Left ventricle myocardium inferior (tissue), 1 donor: Measurements from ENCODE around the gene SPAG4. TPM values are rescaled to one million over a fixed set of nuclear protein-coding genes. Genes with fewer than 3 reads are reported as not detected.

Experiments used
- DNase-seq: peaks from one replicate; pipeline ENCODE4 v3.0.0-alpha.2; 2020
- H3K27ac ChIP-seq: fragments of 200-600 bp; replicated peaks from 2 replicates; pipeline ENCODE4 v1.8.0; 2021
- H3K27me3 ChIP-seq: fragments of 200-600 bp; 2 replicates; pipeline ENCODE4 v1.8.0; 2021; ENCODE audit warnings: low read depth
- H3K36me3 ChIP-seq: fragments of 200-600 bp; 2 replicates; pipeline ENCODE4 v1.8.0; 2021
- H3K4me1 ChIP-seq: fragments of 200-600 bp; 2 replicates; pipeline ENCODE4 v1.8.0; 2021
- H3K4me3 ChIP-seq: fragments of 200-600 bp; 2 replicates; pipeline ENCODE4 v1.8.0; 2021; ENCODE audit warnings: mild to moderate bottlenecking, moderate library complexity
- H3K9me3 ChIP-seq: fragments of 200-600 bp; replicated peaks from 2 replicates; pipeline ENCODE4 v1.8.0; 2021
- intact Hi-C: fragments of 100-400 bp; cut with micrococcal nuclease; formaldehyde crosslinking; loops from one replicate; pipeline ENCODE4 v1.11.0; 2022
- total RNA-seq: library from RNA; stranded (reverse); fragmentation: NEBNext Ultra II Directional; extraction: Animal tissue kit (Norgen Biotek cat#: 25700); gene quantifications from one replicate; pipeline ENCODE4 v1.2.1, GENCODE V29; 2021
- TF ChIP-seq, protein P1 (sequence below): fragments of 200-600 bp; IDR thresholded peaks from 2 replicates; pipeline ENCODE4 v1.8.0; 2021; ENCODE audit warnings: antibody characterized with exemption, mild to moderate bottlenecking, borderline replicate concordance
- donor health status: DM: no; HTN: yes; CAD: no; lungs with severe emphysema.

The SPAG4 gene
- total RNA-seq, 1 donor from 2014 or later, result 2.3 TPM

GRCh38 chr20:35636095-35636494, 20.5 kb downstream of the SPAG4 start:
- Histone ChIP-seq H3K4me1 (peaks cover 54% of the 10 kb centered on the region), H3K27ac (no peak overlapping the region), H3K4me3 (no peak overlapping the region), H3K36me3 (peaks cover 7% of the 10 kb centered on the region), H3K27me3 (no peaks in the 10 kb centered on the region), H3K9me3 (no peaks in the 10 kb centered on the region)
- intact Hi-C loops, result no loop called here
- TF ChIP-seq, protein P1, sequence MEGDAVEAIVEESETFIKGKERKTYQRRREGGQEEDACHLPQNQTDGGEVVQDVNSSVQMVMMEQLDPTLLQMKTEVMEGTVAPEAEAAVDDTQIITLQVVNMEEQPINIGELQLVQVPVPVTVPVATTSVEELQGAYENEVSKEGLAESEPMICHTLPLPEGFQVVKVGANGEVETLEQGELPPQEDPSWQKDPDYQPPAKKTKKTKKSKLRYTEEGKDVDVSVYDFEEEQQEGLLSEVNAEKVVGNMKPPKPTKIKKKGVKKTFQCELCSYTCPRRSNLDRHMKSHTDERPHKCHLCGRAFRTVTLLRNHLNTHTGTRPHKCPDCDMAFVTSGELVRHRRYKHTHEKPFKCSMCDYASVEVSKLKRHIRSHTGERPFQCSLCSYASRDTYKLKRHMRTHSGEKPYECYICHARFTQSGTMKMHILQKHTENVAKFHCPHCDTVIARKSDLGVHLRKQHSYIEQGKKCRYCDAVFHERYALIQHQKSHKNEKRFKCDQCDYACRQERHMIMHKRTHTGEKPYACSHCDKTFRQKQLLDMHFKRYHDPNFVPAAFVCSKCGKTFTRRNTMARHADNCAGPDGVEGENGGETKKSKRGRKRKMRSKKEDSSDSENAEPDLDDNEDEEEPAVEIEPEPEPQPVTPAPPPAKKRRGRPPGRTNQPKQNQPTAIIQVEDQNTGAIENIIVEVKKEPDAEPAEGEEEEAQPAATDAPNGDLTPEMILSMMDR, result no peak
- DNase-seq, result no peak

- TF ChIP-seq, protein P1, result no peak
- Histone ChIP-seq H3K27me3 (no peaks in the 10 kb centered on the region), H3K36me3 (no peaks in the 10 kb centered on the region), H3K4me1 (peaks cover 55% of the 10 kb centered on the region), H3K27ac (no peak overlapping the region), H3K4me3 (no peak overlapping the region), H3K9me3 (no peaks in the 10 kb centered on the region)
- intact Hi-C loops, result no loop called here
- DNase-seq, result no peak
Measured at GRCh38 chr20:35637276-35637675, 21.6 kb downstream of the SPAG4 start.

- Histone ChIP-seq H3K27ac (no peak overlapping the region), H3K4me3 (no peak overlapping the region), H3K36me3 (no peaks in the 10 kb centered on the region), H3K9me3 (no peaks in the 10 kb centered on the region), H3K27me3 (no peaks in the 10 kb centered on the region), H3K4me1 (peaks cover 55% of the 10 kb centered on the region)
- DNase-seq, result no peak
- TF ChIP-seq, protein P1, result no peak
- intact Hi-C loops, result no loop called here
Measured at GRCh38 chr20:35638751-35639150, 23.1 kb downstream of the SPAG4 start.

DNA sequence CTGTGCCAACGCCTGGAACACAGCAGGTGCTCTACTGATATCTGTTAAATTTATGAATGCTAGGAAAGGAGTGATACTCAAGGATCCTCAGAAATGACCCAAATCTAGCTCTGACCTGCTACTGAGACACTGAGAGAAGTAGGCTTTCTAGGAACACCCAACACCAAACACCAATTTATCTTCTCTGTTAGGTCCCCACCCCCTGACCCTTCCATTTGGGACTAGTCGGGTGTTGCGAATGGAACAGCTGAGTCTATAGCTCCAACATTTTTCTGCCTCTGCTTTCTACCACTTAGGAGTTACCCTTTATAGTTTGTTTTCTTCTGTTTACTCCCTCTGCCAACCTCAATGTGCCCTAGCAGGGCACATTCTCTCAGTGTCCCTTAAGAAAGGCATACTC, 25.1 kb downstream of the SPAG4 start:
- no peak overlapping the region for H3K4me3 ChIP-seq
- H3K36me3 ChIP-seq, result no peaks in the 10 kb centered on the region
- no peaks in the 10 kb centered on the region for H3K27me3 ChIP-seq
- TF ChIP-seq, protein P1, result no peak
- H3K27ac ChIP-seq, result no peak overlapping the region
- intact Hi-C loops, result no loop called here
- peaks cover 44% of the 10 kb centered on the region for H3K4me1 ChIP-seq
- no peak for DNase-seq
- no peaks in the 10 kb centered on the region for H3K9me3 ChIP-seq

GRCh38 chr20:35641743-35642142, 26.1 kb downstream of the SPAG4 start:
- Histone ChIP-seq H3K27me3 (no peaks in the 10 kb centered on the region), H3K4me3 (no peak overlapping the region), H3K4me1 (peaks cover 36% of the 10 kb centered on the region), H3K36me3 (no peaks in the 10 kb centered on the region), H3K27ac (no peak overlapping the region), H3K9me3 (no peaks in the 10 kb centered on the region)
- intact Hi-C loops, result no loop called here
- DNase-seq, result no peak
- TF ChIP-seq, protein P1, result no peak

DNA sequence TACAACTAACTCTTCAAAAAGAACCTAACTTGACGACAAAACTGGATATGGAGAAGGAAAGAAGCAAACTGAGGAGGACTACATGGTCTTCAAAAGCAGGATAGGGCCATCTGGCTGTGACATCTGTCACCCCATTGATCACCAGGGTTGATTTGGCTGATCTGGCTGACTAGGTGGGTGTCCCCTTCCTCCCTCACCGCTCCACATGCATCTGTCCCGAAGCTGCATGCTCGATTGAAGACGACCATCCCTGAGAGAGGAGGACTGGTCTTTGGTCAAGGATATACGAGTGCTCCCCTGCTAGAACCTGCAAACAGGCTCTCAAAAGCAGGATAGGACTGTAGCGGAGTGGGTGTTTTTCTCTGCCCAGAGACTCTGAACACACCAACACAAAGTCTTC, 27.4 kb downstream of the SPAG4 start:
- intact Hi-C loops, result no loop called here
- DNase-seq, result no peak
- H3K36me3 ChIP-seq, result peaks cover 4% of the 10 kb centered on the region
- no peak overlapping the region for H3K27ac ChIP-seq
- H3K4me1 ChIP-seq, result peaks cover 23% of the 10 kb centered on the region
- H3K4me3 ChIP-seq, result no peak overlapping the region
- TF ChIP-seq, protein P1, result no peak
- H3K27me3 ChIP-seq, result no peaks in the 10 kb centered on the region
- H3K9me3 ChIP-seq, result no peaks in the 10 kb centered on the region
